ENCODE results near the gene HS6ST1. TPM values are rescaled to one million over a fixed set of nuclear protein-coding genes. Genes with fewer than 3 reads are reported as not detected.

The HS6ST1 gene
- total RNA-seq, 1 donor from 2014 or later = 141 TPM

DNA sequence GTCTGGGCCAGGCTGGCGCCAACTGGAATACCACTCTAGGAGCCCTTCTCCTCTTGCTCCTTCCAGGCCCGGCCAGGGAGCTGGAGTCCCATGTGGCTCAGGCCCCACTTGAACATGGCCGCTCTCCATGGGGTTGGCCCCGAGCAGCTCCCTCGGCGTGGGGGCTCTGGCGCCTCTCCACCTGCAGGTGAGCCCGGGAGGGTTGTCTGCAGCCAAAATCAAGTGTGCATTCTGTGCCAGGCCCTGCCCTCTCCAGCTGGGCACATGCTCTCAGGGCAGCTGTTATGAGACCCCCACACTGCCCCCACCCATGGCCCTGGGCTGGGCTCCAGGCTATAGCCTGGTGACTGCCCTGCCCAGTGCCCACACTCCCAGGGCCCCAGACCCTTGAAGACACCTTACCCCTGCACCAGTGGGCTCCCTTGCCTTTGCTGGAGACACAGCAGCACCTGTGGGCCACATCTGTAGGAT is 45.8 kb upstream of the HS6ST1 start:
- Mint-ChIP-seq H3K4me1 (peaks cover 51% of the 10 kb centered on the region), H3K27ac (peak overlapping the region; percentile 69), H3K9me3 (no peaks in the 10 kb centered on the region), H3K4me3 (no peak overlapping the region), H3K36me3 (no peaks in the 10 kb centered on the region), H3K27me3 (ENCODE audit: low read depth) (no peaks in the 10 kb centered on the region)
- TF ChIP-seq, protein P1, sequence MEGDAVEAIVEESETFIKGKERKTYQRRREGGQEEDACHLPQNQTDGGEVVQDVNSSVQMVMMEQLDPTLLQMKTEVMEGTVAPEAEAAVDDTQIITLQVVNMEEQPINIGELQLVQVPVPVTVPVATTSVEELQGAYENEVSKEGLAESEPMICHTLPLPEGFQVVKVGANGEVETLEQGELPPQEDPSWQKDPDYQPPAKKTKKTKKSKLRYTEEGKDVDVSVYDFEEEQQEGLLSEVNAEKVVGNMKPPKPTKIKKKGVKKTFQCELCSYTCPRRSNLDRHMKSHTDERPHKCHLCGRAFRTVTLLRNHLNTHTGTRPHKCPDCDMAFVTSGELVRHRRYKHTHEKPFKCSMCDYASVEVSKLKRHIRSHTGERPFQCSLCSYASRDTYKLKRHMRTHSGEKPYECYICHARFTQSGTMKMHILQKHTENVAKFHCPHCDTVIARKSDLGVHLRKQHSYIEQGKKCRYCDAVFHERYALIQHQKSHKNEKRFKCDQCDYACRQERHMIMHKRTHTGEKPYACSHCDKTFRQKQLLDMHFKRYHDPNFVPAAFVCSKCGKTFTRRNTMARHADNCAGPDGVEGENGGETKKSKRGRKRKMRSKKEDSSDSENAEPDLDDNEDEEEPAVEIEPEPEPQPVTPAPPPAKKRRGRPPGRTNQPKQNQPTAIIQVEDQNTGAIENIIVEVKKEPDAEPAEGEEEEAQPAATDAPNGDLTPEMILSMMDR (IDR thresholded peaks at IDR 0.05; ENCODE audit: unreplicated experiment) = no peak
- DNase-seq (ENCODE audit: low spot score in 2 of 2, unreplicated experiment in 2 of 2) = no peak

DNA sequence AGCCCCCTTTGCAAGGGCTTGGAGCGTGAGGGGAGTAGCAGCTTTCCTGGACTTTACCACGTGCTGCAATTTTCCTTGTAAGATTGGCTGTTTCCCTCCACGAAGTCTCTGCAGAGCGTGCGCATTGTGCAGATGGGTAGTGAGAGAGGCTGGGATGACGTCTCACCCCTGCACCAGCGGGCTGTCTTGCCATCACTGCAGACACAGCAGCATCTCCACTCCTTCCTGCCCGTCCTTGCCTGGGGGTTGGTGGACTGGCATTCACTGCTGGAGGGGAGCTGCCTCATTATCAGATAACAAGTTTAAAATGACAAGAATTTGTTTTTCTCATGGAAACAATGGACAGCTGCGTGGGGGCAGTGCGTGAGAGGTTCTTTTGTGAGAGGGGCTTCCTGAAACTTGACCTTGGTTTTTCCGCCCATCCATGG is 45.3 kb upstream of the HS6ST1 start:
- Mint-ChIP-seq H3K27ac (peak overlapping the region; percentile 97), H3K4me3 (no peak overlapping the region), H3K36me3 (no peaks in the 10 kb centered on the region), H3K4me1 (peaks cover 45% of the 10 kb centered on the region), H3K27me3 (ENCODE audit: low read depth) (no peaks in the 10 kb centered on the region), H3K9me3 (no peaks in the 10 kb centered on the region)
- TF ChIP-seq, protein P1 (IDR thresholded peaks at IDR 0.05; ENCODE audit: unreplicated experiment) = no peak
- no peak for DNase-seq (ENCODE audit: low spot score in 2 of 2, unreplicated experiment in 2 of 2)

DNA sequence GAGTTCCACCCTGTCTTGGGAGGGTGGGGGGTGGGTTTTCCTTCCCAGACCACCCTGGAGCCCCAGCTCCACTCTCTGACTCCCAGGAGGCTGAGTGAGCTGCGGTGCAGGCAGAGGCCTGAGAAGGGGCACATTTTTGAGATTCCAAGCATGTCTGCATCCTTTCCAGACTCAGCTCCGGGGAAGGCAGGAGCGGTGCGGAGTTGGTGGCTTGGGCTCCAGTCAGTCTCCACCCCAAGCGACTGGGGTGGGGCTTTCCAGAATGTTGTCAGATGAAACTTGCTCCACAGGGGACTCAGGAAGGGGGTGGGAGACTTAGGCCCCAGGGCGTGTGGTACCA is 44.2 kb upstream of the HS6ST1 start:
- H3K27me3 Mint-ChIP-seq (ENCODE audit: low read depth) = no peaks in the 10 kb centered on the region
- H3K27ac Mint-ChIP-seq = peak overlapping the region; percentile 97

DNA sequence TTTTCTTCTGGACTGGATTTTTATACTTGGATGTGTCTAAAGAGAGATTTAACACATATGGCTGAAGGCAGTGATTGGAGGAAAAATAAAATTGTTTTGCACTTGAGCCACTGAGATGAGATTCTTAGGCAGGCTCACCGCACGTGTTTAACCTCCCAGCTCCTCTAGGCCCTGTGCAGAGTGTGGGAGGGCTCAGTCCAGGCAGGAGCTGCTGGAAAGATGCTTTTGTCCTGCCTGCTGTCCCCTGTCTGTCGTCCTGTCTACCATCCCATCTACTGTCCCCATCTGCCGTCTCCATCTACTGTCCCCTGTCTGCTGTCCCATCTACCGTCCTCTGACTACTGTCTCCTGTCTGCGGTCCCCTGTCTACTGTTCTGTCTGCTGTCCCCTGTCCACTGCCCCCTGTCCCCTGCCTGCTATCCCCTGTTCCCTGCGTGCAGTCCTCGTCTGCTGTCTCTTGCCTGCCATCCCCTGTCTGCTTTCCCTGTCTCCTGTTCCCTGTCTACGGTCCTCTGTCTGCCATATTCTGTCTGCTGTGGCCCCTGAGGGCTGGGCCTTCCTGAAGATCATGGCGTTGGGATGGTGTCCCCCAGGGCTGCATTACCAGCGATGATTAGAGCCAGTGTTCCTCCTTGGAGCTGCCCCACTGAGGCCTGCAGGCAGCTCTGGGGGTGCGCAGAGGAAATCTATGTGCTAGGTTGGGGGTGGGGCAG is 43.7 kb upstream of the HS6ST1 start:
- Mint-ChIP-seq H3K27ac (peak overlapping the region; percentile 97), H3K4me3 (no peak overlapping the region), H3K4me1 (peaks cover 41% of the 10 kb centered on the region), H3K9me3 (no peaks in the 10 kb centered on the region), H3K36me3 (no peaks in the 10 kb centered on the region), H3K27me3 (ENCODE audit: low read depth) (no peaks in the 10 kb centered on the region)
- peak in 1 of 2 experiments; percentile 37 for DNase-seq (ENCODE audit: low spot score in 2 of 2, unreplicated experiment in 2 of 2)
- TF ChIP-seq, protein P1 (IDR thresholded peaks at IDR 0.05; ENCODE audit: unreplicated experiment) = no peak

More for the DNA sequence above, 44.2 kb upstream of the HS6ST1 start:
- peak; percentile 61 to 76 for DNase-seq (ENCODE audit: low spot score in 2 of 2, unreplicated experiment in 2 of 2)
- Mint-ChIP-seq H3K4me1 (peaks cover 41% of the 10 kb centered on the region), H3K4me3 (no peak overlapping the region), H3K9me3 (no peaks in the 10 kb centered on the region), H3K36me3 (no peaks in the 10 kb centered on the region)
- TF ChIP-seq, protein P1 (IDR thresholded peaks at IDR 0.05; ENCODE audit: unreplicated experiment) = no peak

DNA sequence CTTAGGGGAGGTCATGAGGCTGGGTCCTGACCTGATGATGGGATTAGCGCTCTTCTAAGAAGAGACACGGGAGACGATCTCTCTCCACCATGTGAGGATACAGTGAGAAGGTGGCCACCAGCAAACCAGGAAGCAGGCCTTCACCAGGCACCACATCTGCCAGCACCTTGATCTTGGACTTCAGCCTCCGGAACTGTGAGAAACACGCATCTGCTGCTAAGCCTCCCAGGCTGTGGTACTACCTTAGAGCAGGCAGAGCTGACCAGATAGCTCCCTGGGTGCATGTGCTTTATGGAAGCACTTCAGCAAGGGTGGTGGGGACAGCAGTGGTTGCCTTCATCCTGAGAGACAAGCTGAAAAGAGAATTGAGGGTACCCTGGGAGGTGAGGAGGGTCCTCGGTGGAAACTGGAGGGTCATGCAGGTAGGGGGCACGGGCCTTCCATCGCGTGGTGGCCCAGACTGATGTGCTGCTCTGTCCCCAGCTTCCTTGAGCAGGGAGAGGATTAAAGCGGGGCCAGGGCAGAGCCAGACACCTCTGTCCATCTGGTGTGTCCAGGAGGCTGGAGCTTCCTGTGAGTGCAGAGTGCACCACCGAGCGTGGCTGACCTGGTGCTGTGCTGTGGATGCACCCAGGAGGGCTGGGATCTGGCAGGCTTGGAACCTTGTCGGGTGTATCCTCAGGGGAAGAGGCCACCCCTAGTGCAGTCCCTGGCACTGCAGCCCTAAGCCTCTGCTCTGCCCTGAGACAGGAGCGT is 42.9 kb upstream of the HS6ST1 start:
- no peak overlapping the region for H3K4me3 Mint-ChIP-seq
- H3K4me1 Mint-ChIP-seq = peaks cover 36% of the 10 kb centered on the region
- TF ChIP-seq, protein P1 (IDR thresholded peaks at IDR 0.05; ENCODE audit: unreplicated experiment) = no peak
- no peaks in the 10 kb centered on the region for H3K27me3 Mint-ChIP-seq (ENCODE audit: low read depth)
- no peaks in the 10 kb centered on the region for H3K36me3 Mint-ChIP-seq
- H3K27ac Mint-ChIP-seq = peak overlapping the region; percentile 97
- DNase-seq (ENCODE audit: low spot score in 2 of 2, unreplicated experiment in 2 of 2) = peak in 1 of 2 experiments; percentile 33
- H3K9me3 Mint-ChIP-seq = peaks cover 5% of the 10 kb centered on the region

Measured in mesothelial cell of epicardium (in vitro differentiated cells).